Measurements from ENCODE around the gene GCNT2. TPM values are rescaled to one million over a fixed set of nuclear protein-coding genes. Genes with fewer than 3 reads are reported as not detected.
"Not testable (repeated sequence)": the region's sequence is repeated elsewhere in the genome, so short reads cannot be mapped to it uniquely, and the experiment has no call there.

Gene GCNT2
- total RNA-seq, 2 donors from 2014 or later: 2.4 to 6.9 TPM

- ATAC-seq (no peak), DNase-seq (ENCODE audit: low spot score) (no peak)
- Mint-ChIP-seq H3K4me1 (ENCODE audit: low read depth in 2 of 2) (peaks cover 0 to 6% of the 10 kb centered on the region in 2 donors), H3K4me3 (no peak overlapping the region), H3K27me3 (peaks cover 0 to 12% of the 10 kb centered on the region in 2 donors), H3K9me3 (no peaks in the 10 kb centered on the region), H3K36me3 (no peaks in the 10 kb centered on the region), H3K27ac (no peak overlapping the region)
These were observed 44.8 kb downstream of the GCNT2 start for GRCh38 chr6:10565913-10566312.

GRCh38 chr6:10567256-10568026 lies 46.3 kb downstream of the GCNT2 start:
- no peak overlapping the region for H3K27ac Mint-ChIP-seq
- no peaks in the 10 kb centered on the region for H3K9me3 Mint-ChIP-seq
- H3K4me1 Mint-ChIP-seq (ENCODE audit: low read depth in 2 of 2): peaks cover 0 to 6% of the 10 kb centered on the region in 2 donors

DNA sequence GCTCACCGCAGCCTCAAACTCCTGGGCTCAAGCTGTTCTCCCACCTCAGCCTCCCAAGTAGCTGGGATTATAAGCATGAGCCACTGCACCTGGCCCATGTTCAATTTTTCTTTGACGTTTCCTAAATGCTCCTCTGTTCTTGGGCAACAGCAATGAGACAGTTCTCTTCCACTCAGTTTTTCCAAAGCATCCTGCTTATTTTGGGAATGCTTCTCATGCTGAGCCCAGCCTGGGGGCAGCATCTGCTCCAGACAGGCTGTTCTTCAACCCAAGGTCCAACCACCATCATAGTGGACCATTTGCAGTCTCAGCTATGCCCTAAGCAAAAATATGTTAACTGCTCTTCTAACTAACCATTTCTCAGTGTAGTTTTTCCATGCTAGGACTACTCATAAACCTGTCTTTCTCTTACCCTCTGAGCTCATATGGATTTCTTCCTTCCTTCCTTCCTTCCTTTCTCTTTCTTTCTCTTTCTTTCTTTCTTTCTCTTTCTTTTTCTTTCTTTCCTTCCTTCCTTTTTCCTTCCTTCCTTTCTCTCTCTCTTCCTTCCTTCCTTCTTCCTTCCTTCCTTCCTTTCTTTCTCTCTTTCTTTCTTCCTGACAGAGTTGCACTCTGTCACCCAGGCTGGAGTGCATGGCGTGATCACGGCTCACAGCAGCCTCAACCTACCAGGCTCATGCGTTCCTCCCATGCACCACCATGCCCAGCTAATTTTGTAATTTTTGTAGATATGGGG lies 48.4 kb downstream of the GCNT2 start:
- no peaks in the 10 kb centered on the region for H3K36me3 Mint-ChIP-seq
- H3K27me3 Mint-ChIP-seq: peaks cover 0 to 9% of the 10 kb centered on the region in 2 donors
- H3K9me3 Mint-ChIP-seq: no peaks in the 10 kb centered on the region
- H3K4me1 Mint-ChIP-seq (ENCODE audit: low read depth in 2 of 2): peaks cover 0 to 6% of the 10 kb centered on the region in 2 donors
- DNase-seq (ENCODE audit: low spot score) (no peak), ATAC-seq (no peak)
- H3K4me3 Mint-ChIP-seq: no peak overlapping the region
- no peak overlapping the region for H3K27ac Mint-ChIP-seq

More at GRCh38 chr6:10567256-10568026, 46.3 kb downstream of the GCNT2 start:
- Mint-ChIP-seq H3K27me3 (peaks cover 0 to 9% of the 10 kb centered on the region in 2 donors), H3K4me3 (no peak overlapping the region), H3K36me3 (no peaks in the 10 kb centered on the region)
- no peak for DNase-seq (ENCODE audit: low spot score)
- ATAC-seq: no peak

- not testable (repeated sequence) for H3K9me3 Mint-ChIP-seq; H3K4me3 Mint-ChIP-seq; H3K36me3 Mint-ChIP-seq; DNase-seq (ENCODE audit: low spot score); H3K27ac Mint-ChIP-seq; H3K27me3 Mint-ChIP-seq; ATAC-seq; H3K4me1 Mint-ChIP-seq (ENCODE audit: low read depth in 2 of 2)
These were observed 54.4 kb downstream of the GCNT2 start for GRCh38 chr6:10575519-10575918.

GRCh38 chr6:10576226-10576625 lies 55.1 kb downstream of the GCNT2 start:
- Mint-ChIP-seq H3K27ac (peak overlapping the region in 1 of 2 donors; percentile 18), H3K9me3 (no peaks in the 10 kb centered on the region), H3K27me3 (peaks cover 0 to 2% of the 10 kb centered on the region in 2 donors), H3K4me1 (ENCODE audit: low read depth in 2 of 2) (peaks cover 0 to 5% of the 10 kb centered on the region in 2 donors), H3K36me3 (no peaks in the 10 kb centered on the region), H3K4me3 (no peak overlapping the region)
- DNase-seq (ENCODE audit: low spot score) (no peak), ATAC-seq (no peak)

DNA sequence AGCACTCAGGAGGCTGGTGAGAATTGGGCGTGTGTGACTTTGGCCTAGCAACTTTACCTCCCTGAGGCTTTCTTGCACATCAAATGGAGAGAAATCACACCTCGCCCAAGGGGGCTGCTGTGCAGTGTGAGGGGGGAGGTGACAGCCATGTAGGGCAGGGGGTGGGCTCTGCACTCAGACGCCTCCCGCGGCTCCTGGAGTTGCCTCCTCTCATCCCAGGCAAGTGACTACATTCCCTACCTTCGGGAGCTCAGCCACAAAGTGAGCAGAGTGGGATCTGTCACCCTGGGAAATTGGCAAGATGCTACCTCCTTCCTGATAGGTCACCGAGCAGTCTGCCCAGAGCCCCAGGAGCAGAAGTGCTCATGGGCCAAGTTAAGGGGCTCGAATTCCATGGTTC lies 56.0 kb downstream of the GCNT2 start:
- H3K4me1 Mint-ChIP-seq (ENCODE audit: low read depth in 2 of 2): peaks cover 0 to 5% of the 10 kb centered on the region in 2 donors
- peaks cover 0 to 2% of the 10 kb centered on the region in 2 donors for H3K27me3 Mint-ChIP-seq
- DNase-seq (ENCODE audit: low spot score): no peak
- H3K36me3 Mint-ChIP-seq: no peaks in the 10 kb centered on the region
- H3K9me3 Mint-ChIP-seq: no peaks in the 10 kb centered on the region
- no peak for ATAC-seq
- no peak overlapping the region for H3K4me3 Mint-ChIP-seq
- no peak overlapping the region for H3K27ac Mint-ChIP-seq

DNA sequence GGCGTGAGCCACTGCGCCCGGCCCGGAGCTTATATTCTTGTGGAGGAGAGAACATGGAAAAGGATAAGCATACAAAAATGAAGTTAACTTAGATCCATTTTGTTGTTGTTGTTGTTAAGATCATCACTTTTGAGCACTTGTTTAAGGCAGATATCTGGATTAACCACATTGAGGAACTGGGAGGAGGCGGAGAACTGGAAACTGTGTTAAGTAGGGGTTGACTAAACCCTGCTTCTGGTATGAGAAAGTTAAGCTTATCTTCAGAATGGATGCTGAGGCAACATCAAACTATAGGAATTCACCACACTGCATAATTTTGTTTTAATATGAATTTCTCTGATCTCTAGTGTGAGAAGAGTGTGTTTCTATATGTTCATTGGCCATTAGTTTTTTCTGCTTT lies 57.6 kb downstream of the GCNT2 start:
- H3K36me3 Mint-ChIP-seq: no peaks in the 10 kb centered on the region
- no peak overlapping the region for H3K27ac Mint-ChIP-seq
- no peaks in the 10 kb centered on the region for H3K9me3 Mint-ChIP-seq
- H3K4me3 Mint-ChIP-seq: no peak overlapping the region
- ATAC-seq (no peak), DNase-seq (ENCODE audit: low spot score) (no peak)
- H3K27me3 Mint-ChIP-seq: peaks cover 0 to 2% of the 10 kb centered on the region in 2 donors
- peaks cover 5 to 9% of the 10 kb centered on the region in 2 donors for H3K4me1 Mint-ChIP-seq (ENCODE audit: low read depth in 2 of 2)

DNA sequence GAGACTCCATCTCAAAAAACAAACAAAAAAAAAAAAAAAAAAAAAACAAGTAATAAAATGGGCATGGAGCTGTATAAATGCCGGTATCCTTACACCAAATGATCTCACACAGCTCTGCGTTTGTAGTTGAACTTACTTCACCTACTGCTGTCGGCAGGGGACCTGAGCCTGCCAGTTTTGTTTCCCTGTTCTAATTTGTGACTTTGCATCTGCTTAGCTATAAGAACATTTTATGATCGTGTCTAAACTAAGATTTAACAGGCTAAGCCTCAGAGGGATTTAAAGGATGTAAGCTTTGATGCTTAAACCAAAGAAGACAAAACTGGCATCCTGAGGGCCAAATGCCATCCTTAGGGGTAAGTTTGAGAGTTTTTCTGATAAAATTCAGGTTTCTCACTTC lies 58.7 kb downstream of the GCNT2 start:
- Mint-ChIP-seq H3K36me3 (no peaks in the 10 kb centered on the region), H3K9me3 (no peaks in the 10 kb centered on the region), H3K4me1 (ENCODE audit: low read depth in 2 of 2) (peaks cover 10 to 12% of the 10 kb centered on the region in 2 donors), H3K27ac (no peak overlapping the region), H3K4me3 (no peak overlapping the region), H3K27me3 (peaks cover 0 to 2% of the 10 kb centered on the region in 2 donors)
- ATAC-seq (no peak), DNase-seq (ENCODE audit: low spot score) (no peak)

DNA sequence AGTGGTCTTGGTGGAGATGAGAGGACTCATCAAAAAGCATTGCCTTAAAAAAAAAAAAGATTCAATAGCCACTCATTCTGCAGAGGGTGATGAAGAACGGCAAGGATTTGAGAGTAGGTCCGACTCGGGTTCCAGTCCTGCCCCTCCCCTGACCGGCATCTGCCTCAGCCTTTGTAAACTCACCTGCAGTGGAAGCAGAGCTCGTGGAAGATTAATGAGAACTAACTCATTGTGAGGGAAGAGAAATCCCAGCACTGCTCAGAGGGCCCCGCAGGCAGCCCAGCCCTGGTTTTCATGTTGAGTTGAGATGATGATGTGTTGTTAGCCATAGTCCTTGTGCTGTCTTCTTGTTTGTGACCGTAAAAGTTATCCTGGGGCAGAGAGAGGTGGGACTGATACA lies 59.4 kb downstream of the GCNT2 start:
- no peaks in the 10 kb centered on the region for H3K36me3 Mint-ChIP-seq

GRCh38 chr6:10581402-10581801 lies 60.3 kb downstream of the GCNT2 start:
- not testable (repeated sequence) for ATAC-seq; H3K27ac Mint-ChIP-seq; H3K27me3 Mint-ChIP-seq; H3K4me3 Mint-ChIP-seq; DNase-seq (ENCODE audit: low spot score); H3K9me3 Mint-ChIP-seq; H3K36me3 Mint-ChIP-seq
- peaks cover 10 to 17% of the 10 kb centered on the region in 2 donors for H3K4me1 Mint-ChIP-seq (ENCODE audit: low read depth in 2 of 2)

More for the DNA sequence above, 59.4 kb downstream of the GCNT2 start:
- DNase-seq (ENCODE audit: low spot score) (no peak), ATAC-seq (no peak)
- H3K4me3 Mint-ChIP-seq: no peak overlapping the region
- H3K27me3 Mint-ChIP-seq: peaks cover 0 to 2% of the 10 kb centered on the region in 2 donors
- no peak overlapping the region for H3K27ac Mint-ChIP-seq
- H3K4me1 Mint-ChIP-seq (ENCODE audit: low read depth in 2 of 2): peaks cover 10 to 18% of the 10 kb centered on the region in 2 donors
- no peaks in the 10 kb centered on the region for H3K9me3 Mint-ChIP-seq

DNA sequence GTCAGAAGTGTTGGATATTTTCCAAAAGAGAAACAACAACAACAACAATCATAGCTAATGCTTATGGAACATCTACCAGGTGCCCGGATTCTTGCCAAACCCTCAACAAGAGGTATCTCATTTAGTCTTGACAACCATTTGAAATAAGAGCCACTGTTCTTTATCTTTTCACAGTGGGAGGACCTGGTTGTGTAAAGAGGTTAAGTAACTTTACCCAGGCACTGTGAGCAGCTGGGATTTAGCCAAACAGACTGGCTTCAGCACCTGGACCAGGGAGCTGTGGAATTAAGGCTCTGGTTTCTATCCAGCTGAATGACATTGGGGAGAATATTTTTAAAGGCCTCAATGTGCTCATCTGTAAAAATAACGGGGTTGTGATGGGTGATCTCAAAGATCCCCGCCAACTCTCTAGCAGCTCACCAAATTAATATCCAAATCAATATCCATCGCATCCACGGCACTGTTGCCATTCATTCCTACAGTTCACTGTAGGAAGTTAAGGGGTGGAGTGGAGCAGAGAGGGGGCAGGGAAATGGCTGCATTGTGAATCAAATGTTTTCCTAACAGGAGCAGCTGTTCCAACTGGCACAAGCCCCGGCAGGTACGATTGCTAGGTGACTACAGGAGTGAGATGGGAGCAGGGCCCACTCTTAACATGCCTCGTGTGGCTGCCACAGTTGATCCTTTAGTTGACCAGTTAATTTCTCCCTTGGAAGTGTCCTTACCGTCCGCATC lies 61.8 kb downstream of the GCNT2 start:
- Mint-ChIP-seq H3K27me3 (peaks cover 0 to 2% of the 10 kb centered on the region in 2 donors), H3K27ac (peak overlapping the region; percentile 22 to 47), H3K4me3 (no peak overlapping the region), H3K36me3 (no peaks in the 10 kb centered on the region), H3K9me3 (no peaks in the 10 kb centered on the region), H3K4me1 (ENCODE audit: low read depth in 2 of 2) (peaks cover 12 to 15% of the 10 kb centered on the region in 2 donors)
- no peak for DNase-seq (ENCODE audit: low spot score)
- ATAC-seq: no peak

- Mint-ChIP-seq H3K4me1 (ENCODE audit: low read depth in 2 of 2) (peaks cover 12 to 15% of the 10 kb centered on the region in 2 donors), H3K4me3 (no peak overlapping the region), H3K27ac (peak overlapping the region; percentile 22 to 47), H3K27me3 (peaks cover 0 to 2% of the 10 kb centered on the region in 2 donors), H3K36me3 (no peaks in the 10 kb centered on the region), H3K9me3 (no peaks in the 10 kb centered on the region)
- DNase-seq (ENCODE audit: low spot score) (no peak), ATAC-seq (no peak)
These were observed 62.4 kb downstream of the GCNT2 start for GRCh38 chr6:10583509-10583901.

- no peak for ATAC-seq
- H3K27me3 Mint-ChIP-seq: no peaks in the 10 kb centered on the region
- no peak overlapping the region for H3K4me3 Mint-ChIP-seq
- no peaks in the 10 kb centered on the region for H3K9me3 Mint-ChIP-seq
- H3K36me3 Mint-ChIP-seq: no peaks in the 10 kb centered on the region
- peak overlapping the region in 1 of 2 donors; percentile 22 for H3K27ac Mint-ChIP-seq
- no peak for DNase-seq (ENCODE audit: low spot score)
- peaks cover 12 to 15% of the 10 kb centered on the region in 2 donors for H3K4me1 Mint-ChIP-seq (ENCODE audit: low read depth in 2 of 2)
These were observed 63.5 kb downstream of the GCNT2 start for GRCh38 chr6:10584607-10585006.

Measured in natural killer cell treated with Interleukin-12 subunit alpha and Interleukin-12 subunit beta and Interleukin-15 and Interleukin-18, amount 100 ng/mL, for 72 hours (primary cell).